Stimulated activated naive B cell treated with anti-CD40 and anti-IgM and Interleukin-4, amounts not matched to agents 10 μg/mL and 1 μg/mL and 100 μg/mL, for 72 hours (primary cell): ENCODE data around the gene PAN2.
A peak's percentile ranks its signal among the peaks of the same experiment; 100 is the strongest.
"Not testable (repeated sequence)": the region's sequence is repeated elsewhere in the genome, so short reads cannot be mapped to it uniquely, and the experiment has no call there.

Experiments used
- ATAC-seq, 2 donors: fragments of 150-1000 bp; cut with Tn5 transposase; replicated peaks; 2 replicates each; pipeline ENCODE4 v1.10.0; 2021; ENCODE audit warnings: moderate library complexity in 1 of 2
- DNase-seq: peaks from one replicate; pipeline ENCODE4 v3.0.0; 2021
- H3K27ac Mint-ChIP-seq: one replicate; pipeline ENCODE4 v1.8.0; 2022; ENCODE audit warnings: mild to moderate bottlenecking, mixed read lengths
- H3K27me3 Mint-ChIP-seq, 2 donors: one replicate each; pipeline ENCODE4 v1.8.0; 2022; ENCODE audit warnings: mixed read lengths in 2 of 2
- H3K36me3 Mint-ChIP-seq, 2 donors: one replicate each; pipeline ENCODE4 v1.8.0; 2022; ENCODE audit warnings: mixed read lengths in 2 of 2, mild to moderate bottlenecking in 1 of 2
- H3K4me1 Mint-ChIP-seq, 2 donors: one replicate each; pipeline ENCODE4 v1.8.0; 2022; ENCODE audit warnings: mixed read lengths in 2 of 2, mild to moderate bottlenecking in 1 of 2
- H3K4me3 Mint-ChIP-seq, 2 donors: one replicate each; pipeline ENCODE4 v1.8.0; 2022; ENCODE audit warnings: mild to moderate bottlenecking in 2 of 2, mixed read lengths in 2 of 2, moderate library complexity in 1 of 2
- H3K9me3 Mint-ChIP-seq, 2 donors: one replicate each; pipeline ENCODE4 v1.8.0; 2022; ENCODE audit warnings: mixed read lengths in 2 of 2, mild to moderate bottlenecking in 1 of 2

The PAN2 gene

DNA sequence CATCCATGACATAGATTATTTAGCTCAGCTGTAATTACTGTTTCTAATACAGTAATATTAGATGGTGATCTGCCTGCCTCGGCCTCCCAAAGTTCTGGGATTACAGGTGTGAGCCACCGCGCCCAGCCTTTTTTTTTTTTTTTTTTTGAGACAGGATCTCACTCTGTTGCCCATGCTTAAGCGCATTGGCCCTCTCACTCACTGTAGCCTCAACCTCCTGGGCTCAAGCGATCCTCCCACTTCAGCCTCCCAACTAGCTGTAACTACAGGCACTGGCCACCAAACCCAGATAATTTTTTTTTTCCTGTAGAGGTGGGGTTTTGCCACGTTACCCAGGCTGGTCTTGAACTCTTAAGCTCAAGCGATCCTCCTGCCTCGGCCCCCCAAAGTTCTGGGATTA, 1.7 kb upstream of the PAN2 start:
- ATAC-seq, DNase-seq, H3K4me3 Mint-ChIP-seq, H3K27me3 Mint-ChIP-seq, H3K9me3 Mint-ChIP-seq, H3K27ac Mint-ChIP-seq: not testable (repeated sequence)
- H3K36me3 Mint-ChIP-seq, result peaks cover 9 to 22% of the 10 kb centered on the region in 2 donors
- H3K4me1 Mint-ChIP-seq, result peaks cover 37 to 68% of the 10 kb centered on the region in 2 donors

DNA sequence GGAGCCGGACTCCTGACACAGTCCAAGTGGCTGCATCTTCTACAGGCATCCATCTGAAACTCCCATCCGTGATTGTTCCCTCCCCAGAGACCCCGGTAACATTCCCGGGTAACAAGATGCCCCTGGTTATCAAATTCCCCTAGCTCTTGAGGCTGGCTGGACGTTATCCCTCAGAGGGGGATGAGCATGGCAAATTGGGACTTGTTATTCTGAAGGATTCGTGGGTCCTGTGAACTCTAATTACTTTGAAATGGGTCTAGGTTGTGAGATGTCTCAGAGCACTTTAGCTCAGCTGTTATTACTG, 642 bp upstream of the PAN2 start:
- Mint-ChIP-seq H3K27ac (peak overlapping the region; percentile 100), H3K36me3 (peaks cover 9 to 18% of the 10 kb centered on the region in 2 donors), H3K9me3 (no peaks in the 10 kb centered on the region), H3K4me1 (peaks cover 33 to 61% of the 10 kb centered on the region in 2 donors), H3K4me3 (peak overlapping the region; percentile 96), H3K27me3 (no peaks in the 10 kb centered on the region)
- no peak for ATAC-seq
- no peak for DNase-seq

DNA sequence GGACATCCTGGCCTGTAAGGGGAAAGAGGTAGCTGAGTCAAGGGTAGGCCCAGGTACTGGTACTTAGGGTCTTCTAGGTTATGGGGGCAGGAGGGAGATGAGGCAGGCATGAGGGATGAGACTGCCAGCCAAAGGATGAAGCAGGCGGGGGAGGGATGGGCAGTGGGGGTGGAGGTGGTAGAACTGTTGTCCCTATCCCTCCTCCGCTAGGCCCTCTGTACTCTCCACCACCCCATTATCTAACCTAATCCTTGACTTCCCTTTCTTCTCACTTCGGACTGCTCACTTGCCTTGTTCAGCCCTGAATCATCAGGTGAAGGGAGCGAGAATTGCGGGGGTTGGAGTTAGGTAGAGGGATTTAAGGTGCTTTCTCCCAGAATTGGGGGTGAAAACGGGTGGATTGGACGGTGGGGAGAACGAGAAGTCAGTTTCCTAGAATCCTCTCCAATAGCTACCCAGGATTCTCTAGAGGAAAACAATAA, 562 bp downstream of the PAN2 start:
- Mint-ChIP-seq H3K27me3 (no peaks in the 10 kb centered on the region), H3K9me3 (no peaks in the 10 kb centered on the region), H3K36me3 (peaks cover 3 to 9% of the 10 kb centered on the region in 2 donors), H3K27ac (peak overlapping the region; percentile 100), H3K4me3 (peak overlapping the region; percentile 96), H3K4me1 (peaks cover 22 to 49% of the 10 kb centered on the region in 2 donors)
- DNase-seq, result no peak
- ATAC-seq, result peak; percentile 22 to 26

DNA sequence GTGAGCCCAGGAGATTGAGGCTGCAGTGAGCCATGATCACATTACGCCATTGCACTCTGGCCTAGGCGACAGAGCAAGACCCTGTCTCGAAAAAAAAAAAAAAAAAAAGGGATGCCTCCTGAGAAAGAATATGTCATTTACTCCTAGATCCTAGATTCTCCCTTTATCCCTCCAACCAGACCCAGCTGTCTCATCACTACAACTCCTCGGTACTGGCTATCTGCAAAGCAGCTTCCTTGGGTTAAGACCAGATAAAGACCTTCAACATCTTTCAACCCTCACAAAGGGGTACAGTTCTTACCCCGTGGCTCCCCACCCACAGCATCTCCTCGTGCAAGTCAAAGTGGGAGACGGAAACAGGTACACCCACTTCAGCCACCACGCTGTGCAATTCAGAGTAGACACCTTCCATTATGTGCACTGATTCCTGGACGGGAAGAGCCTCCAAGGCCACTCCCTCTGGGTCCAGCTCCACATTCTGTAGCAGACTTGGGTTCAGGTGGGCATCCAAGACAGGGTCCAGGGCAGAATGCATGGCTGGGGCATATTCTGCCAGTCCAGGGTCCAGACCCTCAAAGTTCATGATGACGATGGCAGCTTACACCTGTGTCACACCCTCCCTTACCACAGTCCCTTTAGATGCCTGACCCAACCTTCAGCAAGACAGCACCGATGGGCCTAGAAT, 1.1 kb downstream of the PAN2 start:
- Mint-ChIP-seq H3K27ac (peak overlapping the region; percentile 100), H3K9me3 (no peaks in the 10 kb centered on the region), H3K36me3 (peaks cover 8 to 12% of the 10 kb centered on the region in 2 donors), H3K4me1 (peaks cover 18 to 43% of the 10 kb centered on the region in 2 donors), H3K4me3 (peak overlapping the region; percentile 96), H3K27me3 (no peaks in the 10 kb centered on the region)
- DNase-seq (no peak), ATAC-seq (no peak)

DNA sequence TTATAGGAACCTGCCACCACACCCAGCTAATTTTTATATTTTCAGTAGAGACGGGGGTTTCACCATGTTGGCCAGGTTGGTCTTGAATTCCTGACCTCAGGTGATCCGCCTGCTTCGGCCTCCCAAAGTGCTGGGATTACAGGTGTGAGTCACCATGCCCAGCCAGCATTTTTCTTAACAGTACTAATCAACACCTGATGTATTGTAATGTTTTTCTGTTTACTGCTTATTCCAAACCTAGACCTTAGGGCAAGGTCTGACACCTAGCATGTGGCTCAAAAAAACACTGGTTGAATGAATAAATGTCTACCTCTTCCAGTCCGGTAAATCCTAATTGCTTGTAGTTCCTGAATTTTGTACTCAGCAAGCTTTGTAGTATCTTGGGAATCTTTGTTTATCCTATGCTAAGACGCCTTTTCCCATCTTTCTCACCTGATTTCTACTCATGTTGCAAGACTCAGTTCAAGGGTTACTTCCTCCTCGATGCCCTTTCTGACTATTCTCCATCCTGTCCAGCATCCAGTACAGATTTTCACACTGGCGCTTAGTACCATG, 2.8 kb downstream of the PAN2 start:
- Mint-ChIP-seq H3K9me3 (no peaks in the 10 kb centered on the region), H3K36me3 (peaks cover 20 to 25% of the 10 kb centered on the region in 2 donors), H3K4me3 (no peak overlapping the region), H3K27me3 (no peaks in the 10 kb centered on the region), H3K27ac (no peak overlapping the region), H3K4me1 (peaks cover 17 to 36% of the 10 kb centered on the region in 2 donors)
- ATAC-seq (no peak), DNase-seq (no peak)

DNA sequence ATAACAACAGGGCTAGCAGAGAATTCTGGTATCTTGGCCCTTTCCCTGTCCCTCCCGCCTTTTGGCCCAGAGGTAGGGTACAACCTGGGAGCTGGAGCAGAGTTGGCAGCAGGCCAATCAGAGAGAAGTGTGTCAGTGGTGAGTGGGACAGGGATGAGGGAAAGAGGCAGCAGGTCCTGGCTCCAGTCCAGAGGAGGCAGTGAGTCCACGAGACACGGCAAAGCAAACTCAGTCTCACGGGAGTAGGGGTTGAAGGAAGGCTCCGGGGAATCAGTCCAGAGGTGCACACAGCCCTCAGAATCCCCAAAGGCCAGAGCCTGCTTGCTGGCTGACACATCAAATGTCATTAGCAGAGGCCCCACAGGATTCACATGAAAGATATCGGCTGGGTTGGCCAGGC, 7.3 kb downstream of the PAN2 start:
- Mint-ChIP-seq H3K27me3 (no peaks in the 10 kb centered on the region), H3K9me3 (no peaks in the 10 kb centered on the region), H3K27ac (peak overlapping the region; percentile 81), H3K4me1 (peaks cover 10 to 12% of the 10 kb centered on the region in 2 donors), H3K4me3 (no peak overlapping the region), H3K36me3 (peaks cover 41 to 47% of the 10 kb centered on the region in 2 donors)
- ATAC-seq (peak; percentile 7 to 25), DNase-seq (no peak)

DNA sequence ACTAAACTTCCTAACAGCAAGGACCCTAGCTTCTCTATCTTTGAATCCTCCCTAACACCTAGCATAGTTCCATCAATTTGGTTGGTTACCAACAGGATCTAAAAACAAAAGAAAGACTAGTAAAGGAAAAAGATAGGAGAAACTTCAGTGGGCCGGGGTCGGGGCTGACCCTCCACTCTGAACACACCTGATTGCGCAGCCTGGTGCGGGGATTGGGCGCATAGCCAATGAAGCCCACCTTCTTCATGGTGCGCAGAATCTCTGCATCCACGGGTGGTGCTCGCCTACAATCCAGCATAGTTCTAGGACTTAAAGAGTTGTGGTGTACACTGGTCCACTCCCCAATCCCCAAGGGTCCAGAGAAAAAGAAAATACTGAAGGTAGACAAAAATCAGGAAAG, 7.7 kb downstream of the PAN2 start:
- peaks cover 7 to 8% of the 10 kb centered on the region in 2 donors for H3K4me1 Mint-ChIP-seq
- H3K27me3 Mint-ChIP-seq, result no peaks in the 10 kb centered on the region
- H3K4me3 Mint-ChIP-seq, result no peak overlapping the region
- ATAC-seq (no peak), DNase-seq (no peak)
- H3K36me3 Mint-ChIP-seq, result peaks cover 38 to 44% of the 10 kb centered on the region in 2 donors
- H3K9me3 Mint-ChIP-seq, result no peaks in the 10 kb centered on the region
- H3K27ac Mint-ChIP-seq, result peak overlapping the region; percentile 81

DNA sequence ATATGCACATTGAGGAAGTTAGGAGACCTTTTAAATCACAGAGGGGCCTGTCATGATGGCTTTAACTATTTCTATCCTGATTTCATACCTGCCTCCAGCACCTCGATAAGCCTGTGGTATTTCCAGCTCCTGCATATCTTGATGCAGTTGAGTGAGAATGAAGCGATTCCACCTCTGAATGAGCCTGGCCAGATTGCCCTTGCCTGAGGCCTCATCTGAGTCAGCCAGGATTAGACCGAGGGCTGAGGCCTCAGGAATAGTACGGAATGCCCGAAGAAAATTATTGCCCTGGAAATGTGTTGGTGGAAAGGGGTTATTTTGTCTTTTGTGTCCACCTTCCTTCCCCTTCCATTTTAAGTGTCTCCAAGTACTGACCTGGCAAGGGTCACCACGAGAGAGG, 9.6 kb downstream of the PAN2 start:
- peaks cover 43 to 51% of the 10 kb centered on the region in 2 donors for H3K36me3 Mint-ChIP-seq
- no peak for ATAC-seq

DNA sequence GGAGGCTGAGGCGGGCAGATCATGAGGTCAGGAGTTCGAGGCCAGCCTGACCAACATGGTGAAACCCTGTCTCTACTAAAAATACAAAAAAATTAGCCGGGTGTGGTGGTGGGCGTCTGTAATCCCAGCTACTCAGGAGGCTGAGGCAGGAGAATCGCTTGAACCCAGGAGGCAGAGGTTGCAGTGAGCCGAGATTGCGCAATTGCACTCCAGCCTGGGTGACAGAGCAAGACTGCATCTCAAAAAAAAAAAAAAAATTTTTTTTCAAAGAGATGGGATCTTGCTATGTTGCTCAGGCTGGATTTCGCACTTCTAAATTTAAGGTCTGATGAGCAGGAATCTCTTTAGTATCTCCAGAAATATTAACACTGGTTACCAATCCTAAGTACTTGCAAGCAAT, 12.2 kb downstream of the PAN2 start:
- not testable (repeated sequence) for H3K27ac Mint-ChIP-seq, H3K27me3 Mint-ChIP-seq, H3K4me1 Mint-ChIP-seq, H3K4me3 Mint-ChIP-seq, DNase-seq, H3K9me3 Mint-ChIP-seq, ATAC-seq
- H3K36me3 Mint-ChIP-seq, result peaks cover 35 to 40% of the 10 kb centered on the region in 2 donors

More for the DNA sequence above, 9.6 kb downstream of the PAN2 start:
- no peak for DNase-seq
- peaks cover 5 to 6% of the 10 kb centered on the region in 2 donors for H3K4me1 Mint-ChIP-seq
- no peak overlapping the region for H3K27ac Mint-ChIP-seq
- no peaks in the 10 kb centered on the region for H3K9me3 Mint-ChIP-seq
- H3K4me3 Mint-ChIP-seq, result no peak overlapping the region
- H3K27me3 Mint-ChIP-seq, result no peaks in the 10 kb centered on the region

DNA sequence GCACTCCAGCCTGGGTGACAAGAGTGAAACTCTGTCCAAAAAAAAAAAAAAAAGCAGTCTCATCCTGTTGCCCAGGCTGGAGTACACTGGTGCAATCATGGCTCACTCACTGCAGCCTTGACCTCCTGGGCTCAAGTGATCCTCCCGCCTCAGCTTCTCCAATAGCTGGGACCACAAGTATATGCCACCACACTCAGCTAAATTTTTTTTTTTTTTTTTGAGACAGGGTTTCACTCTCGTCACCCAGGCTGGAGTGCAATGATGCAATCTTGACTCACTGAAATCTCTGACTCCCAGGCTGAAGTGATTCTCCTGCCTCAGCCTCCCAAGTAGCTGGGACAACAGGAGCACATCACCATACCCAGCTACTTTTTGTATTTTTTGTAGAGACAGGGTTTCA, 12.8 kb downstream of the PAN2 start:
- H3K9me3 Mint-ChIP-seq, result no peaks in the 10 kb centered on the region
- peaks cover 3 to 4% of the 10 kb centered on the region in 2 donors for H3K4me1 Mint-ChIP-seq

DNA sequence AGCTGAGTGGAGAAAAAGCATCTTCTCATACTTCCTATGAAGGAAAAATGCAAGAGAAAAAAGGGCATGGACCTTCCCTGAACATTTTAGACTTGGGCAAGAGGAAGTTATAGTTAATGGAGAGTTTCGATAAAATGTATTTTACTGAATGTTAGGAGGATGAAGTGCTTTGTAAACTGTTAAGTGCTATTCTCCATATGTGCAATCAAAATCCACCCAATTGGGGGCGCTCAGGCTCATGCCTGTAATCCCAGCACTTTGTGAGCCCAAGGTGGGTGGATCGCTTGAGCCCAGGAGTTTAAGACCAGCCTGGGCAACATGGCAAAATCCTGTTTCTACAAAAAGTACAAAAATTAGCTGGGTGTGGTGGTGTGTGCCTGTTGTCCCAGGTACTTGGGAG, 16.1 kb downstream of the PAN2 start:
- H3K36me3 Mint-ChIP-seq, result peaks cover 15 to 16% of the 10 kb centered on the region in 2 donors
- no peak overlapping the region for H3K27ac Mint-ChIP-seq
- no peaks in the 10 kb centered on the region for H3K27me3 Mint-ChIP-seq
- no peaks in the 10 kb centered on the region for H3K9me3 Mint-ChIP-seq
- DNase-seq (no peak), ATAC-seq (no peak)
- peaks cover 6 to 25% of the 10 kb centered on the region in 2 donors for H3K4me1 Mint-ChIP-seq
- no peak overlapping the region for H3K4me3 Mint-ChIP-seq

More for the DNA sequence above, 12.8 kb downstream of the PAN2 start:
- H3K4me3 Mint-ChIP-seq, result no peak overlapping the region
- no peak overlapping the region for H3K27ac Mint-ChIP-seq
- DNase-seq (no peak), ATAC-seq (no peak)
- H3K36me3 Mint-ChIP-seq, result peaks cover 31 to 35% of the 10 kb centered on the region in 2 donors
- no peaks in the 10 kb centered on the region for H3K27me3 Mint-ChIP-seq

DNA sequence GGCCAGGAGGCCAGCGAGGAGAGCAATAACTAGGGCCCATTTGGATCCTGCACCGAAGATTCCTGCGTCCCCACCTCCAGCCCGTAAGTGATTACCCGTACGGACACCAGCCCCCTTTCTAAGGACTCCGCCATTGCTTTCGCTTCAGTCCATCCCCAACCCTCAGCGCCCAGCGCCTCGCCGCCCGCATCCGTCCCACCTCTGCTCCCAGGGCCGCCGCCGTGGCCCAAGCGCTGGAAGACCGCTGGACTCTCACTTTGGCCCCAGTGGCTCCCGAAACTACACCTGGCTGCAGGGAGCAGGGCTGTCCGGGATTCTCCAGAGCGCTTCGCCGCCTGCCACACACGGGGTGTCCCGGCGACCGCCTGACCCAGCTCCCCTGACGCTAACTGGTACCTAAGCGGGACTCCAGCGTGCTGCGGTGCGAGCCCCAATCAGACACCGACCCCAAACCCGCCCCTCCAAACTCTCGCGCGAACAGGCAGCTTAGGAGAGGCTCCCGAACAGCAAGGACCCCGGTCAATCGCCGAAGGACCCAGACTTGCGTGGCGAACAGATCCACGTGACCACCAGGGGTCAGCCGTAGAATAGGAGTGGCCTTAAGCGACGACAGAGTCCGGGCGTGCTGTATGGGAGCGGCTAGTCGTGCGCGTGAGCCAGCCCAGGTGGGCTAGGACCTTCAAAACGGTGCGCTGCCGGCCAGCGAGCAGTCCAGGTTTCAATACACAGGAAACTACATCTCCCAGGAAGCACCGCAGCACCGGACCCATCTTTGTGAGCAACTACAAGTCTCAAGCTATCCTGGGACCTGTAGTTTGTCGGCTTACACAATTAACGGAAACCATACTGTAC, 18.0 kb downstream of the PAN2 start, which contains the start of gene CNPY2:
Gene CNPY2, minus strand, starts transcription at position 367 of the 852 bp plus-strand sequence. CDS start 771 bp downstream, outside the sequence.
- Mint-ChIP-seq H3K27ac (peak within 1 kb of the TSS; percentile 100), H3K9me3 (no peaks in the 10 kb centered on the region), H3K27me3 (no peaks in the 10 kb centered on the region), H3K4me3 (peak within 1 kb of the TSS; percentile 99 to 100), H3K4me1 (peaks cover 6 to 25% of the 10 kb centered on the region in 2 donors), H3K36me3 (peaks cover 20 to 22% of the 10 kb centered on the region in 2 donors)
- DNase-seq (peak; percentile 96), ATAC-seq (peak; percentile 91 to 92)

DNA sequence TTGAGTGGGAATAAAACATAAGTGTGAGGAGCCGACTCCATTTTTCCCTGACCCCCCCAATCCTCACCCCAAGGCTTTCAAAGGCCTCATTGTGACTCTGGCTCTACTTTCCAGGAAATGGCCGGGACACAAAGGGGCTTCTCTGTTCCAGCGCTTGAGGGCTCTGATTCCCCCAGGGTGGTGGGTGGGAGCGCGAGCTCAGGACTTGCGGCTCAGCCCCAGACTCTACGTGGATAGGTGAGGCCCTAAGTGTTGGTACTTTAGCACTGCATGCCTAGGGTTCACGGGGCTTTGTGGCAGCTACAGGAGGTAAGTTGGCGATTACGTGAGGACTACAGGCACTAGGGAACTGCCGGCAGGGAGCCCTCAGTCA, 18.6 kb downstream of the PAN2 start:
- H3K36me3 Mint-ChIP-seq, result peaks cover 20 to 26% of the 10 kb centered on the region in 2 donors
- ATAC-seq (peak; percentile 1 to 5), DNase-seq (no peak)
- peak overlapping the region; percentile 100 for H3K27ac Mint-ChIP-seq
- H3K4me3 Mint-ChIP-seq, result peak overlapping the region; percentile 99 to 100
- H3K4me1 Mint-ChIP-seq, result peaks cover 6 to 25% of the 10 kb centered on the region in 2 donors
- no peaks in the 10 kb centered on the region for H3K9me3 Mint-ChIP-seq
- no peaks in the 10 kb centered on the region for H3K27me3 Mint-ChIP-seq

DNA sequence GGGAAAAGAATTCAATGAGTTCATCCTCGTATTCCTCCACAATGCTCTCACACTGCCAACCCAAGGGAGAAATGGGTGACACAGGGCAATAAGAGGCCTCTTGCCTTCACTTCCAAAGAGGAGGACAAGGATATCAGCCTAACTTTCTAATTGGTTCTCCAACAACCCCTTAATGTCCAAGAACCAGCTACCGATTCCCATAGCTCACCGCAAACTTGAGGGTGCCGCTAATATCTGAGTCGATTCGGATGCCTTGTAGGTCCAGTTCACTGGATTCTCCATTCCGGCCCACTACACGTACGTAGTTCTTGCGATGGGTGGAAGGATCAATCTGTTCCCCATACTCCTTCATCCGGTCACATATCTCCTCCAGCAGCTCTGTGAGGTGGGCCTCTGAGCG, 22.8 kb downstream of the PAN2 start:
- H3K27ac Mint-ChIP-seq, result peak overlapping the region; percentile 47
- peaks cover 15 to 24% of the 10 kb centered on the region in 2 donors for H3K36me3 Mint-ChIP-seq

More for the DNA sequence above, 22.8 kb downstream of the PAN2 start:
- no peak for DNase-seq
- H3K4me3 Mint-ChIP-seq, result no peak overlapping the region
- H3K27me3 Mint-ChIP-seq, result no peaks in the 10 kb centered on the region
- no peaks in the 10 kb centered on the region for H3K9me3 Mint-ChIP-seq
- no peak for ATAC-seq
- H3K4me1 Mint-ChIP-seq, result peaks cover 2 to 21% of the 10 kb centered on the region in 2 donors
